HG02588 (cell line): ENCODE measurements around the gene TFE3.

Source experiments
- ATAC-seq: cut with Tn5 transposase; IDR thresholded peaks from one replicate; pipeline ENCODE4 v1.9.1; 2021; ENCODE audit warnings: mild to moderate bottlenecking, moderate library complexity; ENCODE audit not compliant: unreplicated experiment

Gene TFE3

DNA sequence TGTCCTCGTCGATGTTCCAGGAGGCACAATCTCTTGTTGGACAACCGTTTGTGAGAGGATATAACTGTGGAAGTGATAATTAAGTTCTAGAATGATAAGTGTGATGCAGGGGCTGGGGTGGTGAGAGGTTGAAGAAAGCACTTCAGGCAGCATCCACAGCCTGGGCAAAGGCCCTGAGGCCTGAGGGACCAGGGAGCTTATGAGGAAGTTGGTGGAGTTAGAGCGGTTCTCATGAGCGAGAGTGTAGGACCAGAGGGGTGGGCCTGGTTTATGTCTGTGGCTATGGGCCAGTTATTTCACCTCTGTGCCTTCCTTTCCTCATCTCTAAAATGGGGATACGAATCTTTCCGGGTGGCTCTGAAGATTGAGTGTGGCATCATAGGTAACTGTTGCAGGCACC is 18.3 kb upstream of the TFE3 start:
- no peak for ATAC-seq

DNA sequence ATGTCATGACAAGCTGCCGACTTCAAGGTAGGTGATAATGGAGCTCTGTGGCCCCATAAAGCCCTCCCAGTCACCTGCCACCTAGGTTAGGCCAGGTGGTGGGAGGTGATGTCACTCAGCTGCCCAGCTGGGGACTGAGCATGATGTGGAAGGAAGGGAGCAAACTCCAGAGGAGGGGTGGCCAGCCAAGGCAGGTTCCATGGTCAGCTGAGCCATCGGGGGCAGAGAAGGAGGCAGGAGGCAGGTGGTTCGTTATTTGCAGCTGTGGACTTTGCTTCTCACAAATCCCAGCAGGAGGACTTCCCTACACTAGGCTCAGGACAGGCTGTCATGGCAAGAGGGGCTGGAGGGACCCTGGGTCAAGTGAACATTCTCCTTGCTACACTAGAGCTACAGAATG is 17.8 kb upstream of the TFE3 start:
- ATAC-seq: no peak

DNA sequence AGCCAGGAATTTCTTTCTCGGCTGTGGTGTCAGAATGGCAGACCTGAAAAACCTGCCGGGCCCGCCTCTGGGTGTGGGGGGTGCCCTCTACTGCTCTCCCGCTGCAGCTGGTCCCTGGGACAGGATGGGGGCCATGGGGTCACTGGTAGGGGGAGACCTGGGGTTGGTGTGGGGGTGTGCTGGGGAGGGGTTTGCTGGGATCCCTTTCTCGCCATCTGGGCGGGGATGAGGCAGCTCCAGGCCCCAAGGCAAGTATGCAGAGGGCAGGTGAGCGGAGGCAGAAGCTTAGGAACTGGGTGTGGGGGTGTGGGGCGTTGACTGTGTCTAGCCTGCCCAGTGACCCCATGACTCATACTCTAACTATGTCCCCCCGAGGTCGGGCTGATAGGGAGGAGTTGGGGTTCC is 16.5 kb upstream of the TFE3 start:
- ATAC-seq: no peak

DNA sequence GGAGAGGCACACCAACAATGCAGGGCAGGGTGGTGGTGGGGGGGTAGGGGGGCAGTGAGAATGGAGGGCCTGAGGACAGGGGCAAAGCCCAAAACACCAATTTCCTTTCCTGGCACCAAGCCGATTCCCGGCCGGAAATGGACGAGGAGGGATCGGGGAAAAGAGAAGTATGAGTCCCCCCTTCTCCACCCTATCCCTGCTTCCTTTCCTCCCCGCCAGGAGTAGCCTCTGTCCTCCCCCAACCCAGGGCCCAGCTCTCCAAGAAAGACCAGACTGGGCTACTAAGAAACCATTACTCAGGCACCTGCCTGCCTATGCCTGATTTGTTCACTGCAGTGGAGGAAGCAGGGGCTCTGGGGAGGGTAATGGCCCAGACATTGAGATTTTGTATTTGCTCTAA is 16.0 kb upstream of the TFE3 start:
- no peak for ATAC-seq

DNA sequence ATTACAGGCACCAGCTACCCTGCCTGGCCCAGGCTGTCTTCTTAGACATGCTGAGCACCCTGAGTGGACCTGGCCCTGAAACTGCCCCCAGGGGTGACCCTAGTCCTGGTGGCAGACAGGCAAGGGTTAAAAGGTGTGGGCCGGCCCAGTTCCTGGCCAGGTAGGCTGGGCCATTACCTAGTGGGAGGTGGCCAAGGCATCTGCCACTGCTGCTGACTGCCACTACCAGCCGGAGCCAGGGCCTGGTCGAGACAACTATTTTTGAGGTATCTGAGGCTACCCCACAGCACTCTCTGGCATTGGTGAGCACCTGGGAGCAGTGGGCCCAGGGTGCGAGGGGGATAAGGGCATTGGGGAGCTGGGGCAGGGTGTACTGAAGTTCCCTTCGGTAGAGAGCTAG is 15.6 kb upstream of the TFE3 start, which contains the start of gene CCDC120:
Gene CCDC120 (plus strand): TSS at position 206 of the 400 bp plus-strand sequence. CDS start 3,043 bp downstream, outside the sequence.
- ATAC-seq: no peak

DNA sequence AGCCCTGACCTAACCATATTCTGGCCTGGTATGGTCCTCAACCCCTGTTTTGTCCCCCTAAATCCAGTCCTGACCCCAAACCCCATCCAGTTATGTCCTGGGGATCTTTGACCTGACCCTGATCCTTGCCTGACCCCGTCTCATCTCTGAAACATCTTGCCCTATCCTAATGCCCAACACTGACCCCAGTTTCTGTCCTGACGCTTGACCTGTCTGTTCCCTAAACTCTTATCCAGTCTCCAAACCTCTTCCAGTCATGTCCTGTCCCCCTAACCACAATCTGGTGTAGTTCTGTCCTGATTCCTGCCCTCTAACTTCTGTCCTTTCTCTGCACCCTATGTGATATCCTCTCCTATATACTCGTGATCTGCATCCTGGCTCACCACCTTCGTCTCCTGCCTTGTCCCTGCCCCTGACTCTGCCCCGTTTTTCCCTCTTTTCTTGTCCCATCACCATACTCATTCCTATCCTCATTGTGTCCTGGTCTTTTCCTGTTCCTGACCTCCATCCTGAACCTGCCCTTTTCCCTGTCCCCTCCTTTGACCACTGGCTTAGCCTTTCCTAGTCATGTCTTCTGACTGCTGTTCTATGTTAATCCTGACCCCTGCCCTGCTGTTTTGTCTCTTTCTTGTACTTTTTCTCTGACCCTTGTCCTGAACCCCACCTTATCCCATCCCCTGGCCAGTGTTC is 11.1 kb upstream of the TFE3 start:
- no peak for ATAC-seq

DNA sequence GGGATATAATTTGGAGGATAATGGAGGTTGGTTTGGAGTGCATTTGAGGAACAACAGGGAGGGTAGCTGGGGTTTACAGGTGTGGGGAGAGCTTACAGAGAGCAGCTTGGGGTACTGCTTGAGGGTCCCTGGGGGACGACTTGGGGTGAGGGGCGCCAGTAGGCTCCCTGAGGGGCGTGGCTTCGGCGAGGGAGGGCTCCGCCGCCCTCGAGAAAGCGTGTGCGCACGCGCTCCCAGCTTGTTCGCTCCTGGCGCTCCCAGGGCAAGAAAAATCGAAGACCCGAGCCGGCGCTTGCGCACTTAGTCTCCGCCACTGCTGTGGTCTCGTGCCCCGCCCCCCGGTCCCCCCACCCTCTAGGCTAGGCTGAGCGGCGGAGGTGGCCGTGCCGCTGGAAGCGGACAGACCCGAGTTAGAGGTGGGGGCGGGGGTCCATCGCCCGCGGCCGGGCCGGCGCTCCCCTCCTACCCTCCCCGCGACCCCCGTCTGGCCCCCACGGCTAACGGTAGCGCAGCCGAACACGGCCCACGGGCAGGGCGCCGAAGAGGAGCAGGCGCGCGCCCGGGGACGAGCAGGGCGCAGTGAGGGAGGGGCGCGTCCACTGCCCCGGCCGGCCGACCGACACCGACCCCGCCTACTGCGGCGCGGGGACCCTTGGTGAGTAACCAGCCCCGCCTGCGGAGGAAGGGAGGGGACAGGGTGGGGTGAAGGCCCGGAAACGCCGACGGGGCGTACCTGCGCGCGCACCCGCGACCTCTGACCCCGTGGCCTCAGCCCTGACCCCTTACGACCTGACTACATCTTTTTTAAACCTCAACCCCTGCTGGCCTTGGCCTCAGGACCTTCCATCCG is 10.3 kb upstream of the TFE3 start:
- peak; percentile 55 for ATAC-seq

DNA sequence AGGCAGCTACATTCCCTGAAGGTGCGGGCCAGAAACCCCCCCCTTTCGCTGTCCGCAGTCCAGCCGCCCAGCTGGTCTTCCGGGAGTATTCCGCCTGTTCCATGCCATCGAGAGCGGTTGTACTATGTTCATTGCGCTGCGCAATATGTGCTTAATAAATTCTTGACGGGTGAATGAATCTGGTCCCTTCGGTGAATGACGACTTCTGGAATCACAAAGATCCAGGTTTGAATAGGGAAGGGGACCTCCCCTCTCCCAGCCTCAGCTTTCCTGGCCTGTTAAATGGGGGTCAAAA is 777 bp upstream of the TFE3 start:
- no peak for ATAC-seq

DNA sequence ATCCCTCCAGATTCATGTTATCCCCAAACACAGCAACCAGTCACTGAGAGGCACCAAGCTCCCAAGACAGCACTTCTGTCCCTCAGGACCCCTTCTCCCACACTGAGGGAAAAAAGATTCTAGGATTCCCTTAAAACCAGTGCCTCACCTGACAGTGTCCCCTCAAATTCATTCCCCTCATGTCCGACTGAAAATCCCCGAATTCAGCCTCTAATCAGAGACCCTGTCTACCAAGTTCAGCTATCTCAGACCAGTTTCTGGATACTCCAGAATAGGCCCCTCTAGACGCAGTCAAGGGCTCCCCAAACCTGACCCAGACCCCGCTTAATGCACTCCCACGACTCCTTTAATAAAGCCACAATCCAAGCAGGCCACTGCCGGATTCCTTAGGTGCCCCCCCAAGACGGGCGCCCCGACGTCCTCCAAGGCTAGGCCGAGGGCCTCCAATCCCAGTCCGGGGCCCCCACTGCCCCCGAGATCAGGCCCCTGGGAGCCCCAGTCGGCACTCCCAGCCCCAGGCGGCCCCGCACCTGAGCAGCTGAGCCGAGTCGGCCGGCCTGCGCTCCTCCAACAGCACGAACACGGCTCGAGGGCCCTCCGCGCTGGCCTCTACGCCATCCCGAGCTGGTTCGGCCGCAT is 457 bp downstream of the TFE3 start:
- ATAC-seq: no peak

DNA sequence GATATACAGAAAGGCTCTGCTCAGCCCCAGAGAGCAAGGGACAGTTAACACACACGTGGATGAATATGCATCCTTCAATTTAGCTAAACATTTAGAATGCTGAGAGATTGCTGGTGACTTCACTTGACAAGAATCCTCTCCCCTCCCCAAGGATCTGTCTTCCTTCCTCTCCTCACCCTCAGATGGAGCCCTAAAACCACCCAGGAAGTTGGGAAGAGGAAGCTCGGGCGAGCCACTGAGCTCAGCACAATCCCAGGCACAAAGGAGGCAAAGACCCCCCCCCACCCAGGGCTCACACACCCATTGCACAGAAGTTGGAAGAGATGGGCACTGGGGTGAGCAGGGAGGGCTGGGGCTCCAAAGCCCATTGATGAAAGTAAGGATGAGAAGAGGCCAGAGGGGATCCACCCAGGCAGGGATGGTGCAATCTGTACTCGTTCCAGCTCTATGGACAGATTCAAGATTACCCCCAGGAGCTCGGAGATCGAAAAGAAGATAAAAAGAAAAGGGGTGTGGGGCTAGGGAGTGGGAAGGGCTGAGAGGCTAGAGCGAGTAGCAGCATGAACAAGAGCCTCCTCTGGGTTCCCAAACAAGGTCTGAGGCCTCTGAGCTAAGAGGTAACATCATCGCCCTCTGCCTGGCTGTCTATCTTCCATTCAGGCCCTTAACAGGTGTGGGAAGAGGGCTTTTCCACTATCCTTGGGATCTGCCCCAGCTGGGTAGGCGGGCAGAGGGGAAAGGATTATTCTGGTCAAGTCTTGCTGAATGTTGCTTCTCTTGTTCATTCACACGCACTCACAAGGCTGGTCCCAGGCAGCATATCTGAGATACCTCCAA is 1.2 kb downstream of the TFE3 start:
- ATAC-seq: no peak

DNA sequence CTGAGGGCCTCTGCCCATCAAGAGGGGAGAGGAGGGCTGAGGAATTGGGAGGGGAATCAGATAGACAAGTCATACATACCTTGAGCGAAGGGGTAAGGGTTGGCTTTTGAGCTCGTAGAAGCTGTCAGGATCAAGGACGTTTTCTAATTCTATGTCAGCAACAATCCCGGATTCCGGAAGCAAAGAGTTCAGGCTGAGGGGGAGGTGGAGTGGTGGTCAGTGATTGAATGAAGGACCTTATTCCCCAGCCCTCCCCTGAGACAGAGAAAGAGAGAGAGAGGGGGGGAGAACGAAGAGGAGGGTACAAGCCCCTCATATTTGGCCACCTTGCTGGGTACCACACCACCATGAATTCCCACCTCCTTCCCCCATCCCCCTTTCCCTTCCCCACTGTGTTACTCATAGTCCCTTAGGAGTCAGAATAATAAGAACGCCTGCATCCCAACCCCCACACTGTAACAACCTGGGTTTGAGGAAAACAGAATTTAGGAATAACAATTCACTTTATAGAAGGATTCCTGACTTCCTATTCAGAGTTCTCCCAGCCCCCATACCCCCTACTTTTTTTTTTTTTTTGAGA is 2.7 kb downstream of the TFE3 start:
- ATAC-seq: no peak

DNA sequence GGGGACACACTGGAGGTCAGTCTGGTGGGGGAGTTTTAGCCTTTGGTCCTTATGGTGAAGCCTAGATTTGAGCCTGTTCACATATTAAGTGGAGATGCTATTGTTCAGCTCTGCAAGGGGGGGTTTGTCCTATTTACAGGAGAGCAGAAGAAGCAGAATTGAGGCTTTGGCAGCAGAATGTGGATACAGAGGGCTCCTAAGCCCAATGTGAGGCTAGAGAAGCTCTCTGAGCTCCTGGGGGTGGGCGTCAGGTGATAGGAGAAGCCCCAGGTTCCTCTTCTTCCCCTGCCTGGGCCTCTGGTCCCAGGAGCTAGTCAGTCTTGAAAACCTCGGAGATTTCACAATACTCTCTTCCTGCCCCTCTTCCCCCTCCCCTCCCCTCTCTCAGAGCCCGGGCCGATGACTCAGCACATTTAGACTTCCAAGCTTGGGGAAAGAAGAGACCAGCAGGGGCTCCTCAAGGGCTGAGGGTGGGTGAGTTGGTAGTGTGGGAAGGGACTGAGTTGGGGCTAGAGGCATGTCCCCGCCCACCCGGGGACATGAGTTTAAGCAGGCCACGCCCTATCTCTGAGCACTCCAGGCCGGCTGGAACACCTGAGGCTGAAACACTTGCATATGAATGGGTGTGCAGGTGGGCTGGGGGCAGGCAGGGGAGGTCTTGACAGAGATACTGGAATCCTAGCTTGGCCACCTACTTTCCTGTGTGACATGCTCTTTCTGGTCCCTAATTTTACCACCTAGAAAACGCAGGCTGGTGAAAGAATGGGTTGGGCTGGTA is 3.4 kb downstream of the TFE3 start:
- ATAC-seq: no peak

DNA sequence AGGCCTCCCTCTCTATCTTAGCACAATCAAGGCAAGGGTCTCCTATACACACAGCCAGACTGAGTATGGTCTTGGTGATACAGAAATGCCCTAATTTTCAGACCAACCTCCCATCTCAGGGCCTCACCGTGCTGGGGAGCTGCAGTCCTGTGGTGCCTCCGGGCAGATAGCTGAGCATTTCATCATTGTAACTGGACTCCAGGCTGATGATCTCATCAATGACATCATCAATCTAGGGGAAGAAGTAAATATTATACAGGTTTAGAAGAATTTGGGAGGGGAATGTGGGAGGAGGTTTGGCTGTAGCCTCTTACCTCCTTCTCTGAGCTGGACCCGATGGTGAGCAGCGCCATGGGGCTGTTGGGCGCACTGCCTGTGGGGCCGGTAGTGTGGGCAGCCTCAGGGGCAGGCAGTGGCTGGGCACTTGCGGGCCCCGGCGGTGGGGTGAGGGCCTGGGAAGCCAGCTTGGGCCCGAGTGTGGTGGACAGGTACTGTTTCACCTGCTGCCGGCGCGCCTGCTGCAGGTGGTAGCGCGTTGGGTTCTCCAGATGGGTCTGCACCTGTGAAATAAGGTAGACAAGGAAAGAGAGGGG is 5.2 kb downstream of the TFE3 start:
- ATAC-seq: no peak

DNA sequence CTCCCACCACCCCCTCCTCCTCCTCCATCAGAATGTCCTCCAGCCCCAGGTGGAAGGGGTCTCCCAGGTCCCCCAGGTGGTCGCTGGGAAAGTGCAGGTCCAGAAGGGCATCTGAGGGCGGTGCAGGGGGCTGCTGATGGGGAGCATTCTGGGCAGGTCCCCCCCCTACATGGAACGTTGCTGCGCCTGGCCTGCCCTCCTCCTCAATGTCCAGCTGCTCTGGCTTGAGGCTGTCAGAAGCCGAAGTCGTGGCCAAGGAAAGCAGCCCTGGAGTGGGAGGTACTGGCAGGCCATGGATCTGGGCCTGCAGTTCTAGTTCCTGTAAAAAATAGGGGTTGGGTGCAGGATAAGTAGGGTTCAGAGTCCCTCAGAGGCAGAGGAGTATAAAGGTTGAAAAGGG is 12.9 kb downstream of the TFE3 start:
- ATAC-seq: no peak

DNA sequence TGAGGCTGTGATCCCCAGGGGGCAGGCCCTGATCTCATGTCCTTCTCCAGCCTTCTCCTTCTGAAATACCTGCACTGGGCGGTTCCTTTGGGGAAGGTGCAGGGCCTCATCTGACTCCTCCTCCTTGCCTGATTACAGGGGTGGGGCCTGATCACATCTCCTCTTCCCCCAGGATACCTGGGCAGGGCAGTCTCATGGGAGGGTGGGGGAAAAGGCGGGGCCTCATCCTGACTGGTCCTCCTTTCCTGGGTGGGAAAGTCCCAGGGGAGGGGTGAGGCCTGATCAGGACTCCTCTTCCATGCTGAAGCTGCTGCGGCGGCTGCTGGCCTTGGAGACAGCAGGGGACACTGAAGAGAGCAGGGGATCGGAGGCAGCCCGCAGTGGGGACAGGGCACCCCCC is 13.3 kb downstream of the TFE3 start:
- no peak for ATAC-seq

DNA sequence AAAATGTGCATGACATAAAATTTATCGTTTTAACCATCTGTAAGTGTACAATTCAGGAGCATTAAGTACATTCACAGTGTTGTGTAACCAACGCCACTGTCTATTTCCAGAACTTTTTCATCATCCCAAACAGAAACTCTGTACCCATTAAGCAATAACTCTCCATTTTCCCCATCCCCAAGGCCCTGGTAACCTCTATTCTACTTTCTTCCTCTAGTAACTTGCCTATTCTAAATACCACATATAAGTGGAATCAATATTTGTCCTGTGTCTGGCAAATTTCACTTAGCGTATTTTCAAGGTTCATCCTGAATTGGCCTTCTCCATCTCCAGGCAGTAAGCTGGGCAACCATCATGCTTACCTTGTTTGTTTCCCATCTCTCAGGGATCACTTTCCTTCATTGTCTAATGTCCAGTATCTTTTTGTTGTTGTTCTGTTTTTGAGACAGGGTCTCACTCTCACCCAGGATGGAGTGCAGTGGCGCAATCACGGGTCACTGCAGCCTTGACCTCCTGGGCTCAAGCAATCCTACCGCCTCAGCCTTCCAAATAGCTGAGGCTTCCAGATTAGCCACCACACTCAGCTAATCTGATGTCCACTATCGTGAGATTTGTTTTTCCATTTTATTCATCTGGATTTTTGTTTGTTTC is 23.4 kb downstream of the TFE3 start:
- ATAC-seq: no peak

DNA sequence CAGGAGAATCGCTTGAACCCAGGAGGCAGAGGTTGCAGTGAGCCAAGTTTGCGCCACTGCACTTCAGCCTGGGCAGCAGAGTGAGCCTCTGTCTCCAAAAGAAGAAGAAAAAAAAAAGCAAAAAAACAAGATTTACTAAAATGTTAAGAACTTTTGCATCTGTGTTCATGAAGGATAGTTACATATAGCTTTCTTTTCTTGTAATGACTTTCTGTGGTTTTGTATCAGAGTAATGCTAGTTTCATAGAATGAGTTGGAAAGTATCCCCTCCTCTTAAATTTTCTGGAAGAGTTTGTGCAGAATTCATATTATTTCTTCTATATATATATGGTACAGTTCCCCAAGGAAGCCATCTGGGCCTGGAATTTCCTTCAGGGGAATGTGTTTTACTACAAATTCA is 24.1 kb downstream of the TFE3 start:
- no peak for ATAC-seq

DNA sequence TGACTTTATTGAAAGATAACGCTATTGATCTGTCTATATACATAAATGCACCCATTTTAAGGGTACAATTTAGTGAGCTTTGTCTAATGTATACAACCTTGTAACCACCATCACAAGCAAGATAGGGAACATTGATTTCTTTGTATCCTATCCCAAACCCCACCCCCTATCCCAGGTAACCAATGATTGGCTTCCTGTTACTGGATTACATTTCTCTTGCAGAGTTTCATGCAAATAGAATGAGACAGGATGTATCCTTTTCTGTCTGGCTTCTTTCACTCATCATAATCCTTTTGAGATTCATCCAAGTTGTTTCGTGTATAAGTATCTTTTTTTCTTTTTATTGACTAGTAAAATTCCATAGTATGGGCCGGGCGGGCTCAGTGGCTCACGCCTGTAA is 39.5 kb downstream of the TFE3 start:
- ATAC-seq: no peak
